NCI-H2107 treated with DMSO at 0.1 percent for 48 hours (cell line): ENCODE results near the gene GFER.

ENCODE experiments used
- DNase-seq: peaks from one replicate; lab custom pipeline; 2025; ENCODE audit not compliant: unreplicated experiment; lab: John Stamatoyannopoulos, UW

Gene GFER

DNA sequence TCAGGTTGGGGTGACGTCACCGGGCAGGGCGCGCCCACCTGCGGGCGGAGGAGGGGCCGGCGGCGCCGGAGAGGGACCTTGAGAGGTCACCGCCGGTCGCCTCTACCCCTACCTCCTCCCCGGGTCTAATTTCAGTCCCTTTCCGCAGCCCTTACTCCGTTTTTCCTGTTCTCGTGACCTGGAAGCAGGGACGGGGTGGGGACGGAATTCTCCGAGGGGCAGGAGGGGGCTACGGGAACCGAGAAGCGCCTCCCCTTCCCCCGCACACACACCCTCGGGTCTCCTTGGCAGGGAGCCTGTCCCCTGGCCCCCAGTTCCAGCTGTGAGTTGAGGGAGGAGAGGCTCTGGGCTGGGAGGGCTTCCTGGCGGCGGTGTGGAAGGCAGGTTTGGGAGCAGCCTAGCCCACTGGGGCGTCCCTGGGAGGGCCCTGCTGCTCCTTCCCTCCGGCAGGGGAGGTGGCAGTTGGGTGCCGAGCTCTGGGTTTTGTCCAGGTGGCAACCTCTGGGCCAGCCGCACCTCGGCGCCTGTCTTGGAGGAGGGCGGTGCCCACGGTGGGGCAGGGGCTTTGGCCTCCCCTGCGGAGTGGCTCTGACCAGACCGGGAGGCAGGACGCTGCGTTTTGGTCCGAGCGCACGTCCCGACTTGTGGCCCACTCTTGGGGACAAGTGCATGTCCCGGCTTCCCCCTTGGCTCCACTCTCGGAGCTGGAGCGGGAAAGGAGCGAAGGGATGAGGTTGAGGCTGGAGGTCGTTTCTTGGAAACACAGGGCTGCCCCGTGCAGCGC, 6.5 kb downstream of the GFER start:
- no peak for DNase-seq

DNA sequence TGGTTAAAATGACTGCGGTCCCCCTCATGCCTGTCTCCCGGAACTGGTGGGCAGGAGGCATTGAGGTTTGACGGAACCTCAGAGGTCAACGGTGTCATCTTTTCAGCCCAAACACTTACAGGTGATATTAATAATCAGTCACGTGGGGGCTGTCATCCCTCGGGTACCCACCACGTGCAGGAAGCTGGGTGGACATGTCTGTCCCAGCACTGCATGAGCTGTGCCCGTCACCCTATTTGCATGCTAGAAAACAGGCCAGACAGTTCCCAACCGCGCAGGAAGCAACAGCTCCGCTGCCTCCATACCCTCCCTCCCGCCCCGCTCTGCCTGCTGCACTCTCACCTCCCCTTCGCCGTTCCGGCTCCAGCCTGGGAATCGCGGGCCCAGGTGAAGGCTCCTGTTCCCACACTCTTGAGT, 7.2 kb downstream of the GFER start:
- DNase-seq, result no peak

DNA sequence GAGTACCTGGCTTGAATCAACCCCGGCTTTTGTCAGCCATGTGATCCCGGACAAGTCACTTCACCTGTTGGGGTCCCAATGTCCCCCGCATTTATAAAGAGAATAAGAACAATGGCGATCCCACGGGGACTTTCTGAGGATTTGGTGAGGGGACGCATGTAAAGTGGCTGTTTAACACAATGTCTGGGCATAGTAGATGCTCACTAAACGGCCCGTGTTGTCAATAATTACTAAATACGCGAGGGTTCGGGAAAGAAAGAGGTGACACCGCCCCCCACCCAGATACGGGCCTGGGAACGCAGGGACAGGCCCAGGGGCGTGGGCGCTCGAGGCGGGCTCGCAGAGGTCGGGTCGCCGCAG, 7.6 kb downstream of the GFER start:
- no peak for DNase-seq

GRCh38 chr16:1991948-1992703, 8.1 kb downstream of the GFER start:
- no peak for DNase-seq

- DNase-seq, result no peak
These were observed 8.8 kb downstream of the GFER start for GRCh38 chr16:1992704-1993317.

GRCh38 chr16:1993731-1994131, 9.7 kb downstream of the GFER start:
- DNase-seq, result no peak

- no peak for DNase-seq
These were observed 13.7 kb downstream of the GFER start for GRCh38 chr16:1997494-1998359.

DNA sequence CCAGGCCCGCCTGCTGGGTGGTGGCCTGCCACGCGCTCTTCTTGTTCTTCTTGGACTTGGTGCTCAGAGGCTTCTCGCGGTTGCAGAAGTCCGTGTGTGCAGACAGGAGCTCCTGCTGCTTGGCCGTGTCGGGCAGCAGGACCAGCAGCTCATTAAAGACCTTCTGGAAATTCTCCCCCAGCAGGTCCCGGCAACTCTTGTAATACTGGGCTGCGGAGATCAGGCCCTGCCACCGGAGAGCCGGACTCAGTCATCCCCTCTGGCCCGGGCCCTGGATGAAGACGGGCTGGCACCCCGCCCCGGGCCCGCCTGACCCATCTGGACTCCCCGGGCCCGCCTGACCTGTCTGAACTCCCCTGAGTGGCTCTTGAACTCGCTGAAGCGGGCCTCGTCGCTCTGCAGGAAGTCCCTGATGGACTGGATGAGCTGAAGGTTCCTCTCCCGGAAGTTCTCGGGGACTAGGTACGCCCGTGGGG, 14.4 kb downstream of the GFER start:
- no peak for DNase-seq

- no peak for DNase-seq
These were observed 15.1 kb downstream of the GFER start for GRCh38 chr16:1998852-1999801.

DNA sequence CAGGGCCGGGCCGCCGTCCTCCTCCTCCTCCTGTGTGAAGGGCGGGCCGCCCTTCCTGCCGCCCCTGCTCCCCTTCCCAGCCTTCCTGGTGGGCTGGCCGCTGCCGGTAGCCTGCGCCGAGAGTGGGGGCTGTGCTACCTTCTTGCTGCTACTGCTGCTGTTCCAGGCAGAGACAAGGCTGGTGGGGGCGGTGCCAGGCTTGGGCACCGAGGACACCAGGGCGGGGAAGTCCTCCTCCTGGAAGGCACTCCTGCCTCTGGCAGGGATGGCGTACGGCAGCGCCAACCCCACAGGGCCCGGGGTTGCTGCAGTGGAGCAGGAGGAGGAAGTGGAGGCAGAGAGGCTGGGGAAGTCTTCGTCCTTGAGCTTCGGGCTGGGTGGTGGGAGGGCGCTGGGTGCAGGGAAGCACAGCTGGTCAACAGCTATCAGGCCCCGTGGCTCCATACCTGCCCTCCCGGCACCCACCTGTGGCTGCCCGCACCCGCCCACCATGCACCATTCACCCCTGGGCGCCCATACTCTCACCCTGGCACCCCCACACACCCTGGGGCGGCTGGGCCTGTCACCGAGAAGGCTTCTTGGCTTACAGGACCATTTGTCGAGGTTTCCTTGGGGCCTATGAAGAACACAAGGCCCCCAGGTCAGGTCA, 16.0 kb downstream of the GFER start:
- no peak for DNase-seq

GRCh38 chr16:2001035-2001434, 17.0 kb downstream of the GFER start:
- DNase-seq, result no peak

DNA sequence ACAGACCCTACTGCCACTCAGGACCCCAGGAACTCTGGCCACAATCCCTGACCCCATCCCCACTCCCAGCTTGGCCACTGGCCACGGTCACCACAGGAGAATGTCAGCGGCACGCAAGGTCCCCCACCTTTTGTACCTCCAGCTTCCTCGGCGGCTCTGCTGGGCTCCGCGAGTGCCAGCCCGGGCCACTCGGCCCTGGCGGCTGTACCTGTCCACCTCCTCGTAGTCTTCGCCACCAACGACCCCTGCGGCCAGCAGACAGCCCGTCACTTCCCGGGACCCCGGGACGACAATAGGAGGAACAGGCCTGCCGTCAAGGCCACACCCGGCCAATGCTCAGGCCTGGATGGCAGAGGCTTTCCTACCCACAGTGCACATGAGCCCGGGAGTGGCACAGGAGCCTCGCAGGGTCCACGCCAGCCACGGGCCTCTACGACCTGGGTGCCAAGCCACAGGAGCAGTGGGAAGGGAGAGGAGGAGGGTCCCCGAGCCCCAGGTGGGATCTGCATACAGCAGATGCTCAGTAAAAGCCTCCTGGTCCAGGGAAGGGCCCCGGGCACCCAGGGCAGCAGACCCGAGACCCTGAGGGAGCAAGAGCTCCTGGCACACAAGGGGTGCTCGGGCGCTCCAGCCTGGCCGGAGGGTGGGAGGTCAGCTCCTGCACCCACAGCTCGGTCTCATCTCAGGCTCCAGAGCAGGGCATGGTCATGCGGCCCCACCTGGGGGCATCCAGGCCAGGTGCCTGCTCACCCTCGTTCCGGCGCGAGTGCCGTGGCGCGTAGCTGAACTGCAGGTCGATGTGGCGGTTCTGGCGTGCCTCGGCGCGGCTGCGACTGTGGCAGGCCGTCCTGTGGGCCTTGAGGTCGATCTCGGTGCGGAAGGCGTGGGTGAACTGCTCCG, 17.7 kb downstream of the GFER start:
- no peak for DNase-seq

- DNase-seq, result no peak
These were observed 18.6 kb downstream of the GFER start for GRCh38 chr16:2002406-2003230.

DNA sequence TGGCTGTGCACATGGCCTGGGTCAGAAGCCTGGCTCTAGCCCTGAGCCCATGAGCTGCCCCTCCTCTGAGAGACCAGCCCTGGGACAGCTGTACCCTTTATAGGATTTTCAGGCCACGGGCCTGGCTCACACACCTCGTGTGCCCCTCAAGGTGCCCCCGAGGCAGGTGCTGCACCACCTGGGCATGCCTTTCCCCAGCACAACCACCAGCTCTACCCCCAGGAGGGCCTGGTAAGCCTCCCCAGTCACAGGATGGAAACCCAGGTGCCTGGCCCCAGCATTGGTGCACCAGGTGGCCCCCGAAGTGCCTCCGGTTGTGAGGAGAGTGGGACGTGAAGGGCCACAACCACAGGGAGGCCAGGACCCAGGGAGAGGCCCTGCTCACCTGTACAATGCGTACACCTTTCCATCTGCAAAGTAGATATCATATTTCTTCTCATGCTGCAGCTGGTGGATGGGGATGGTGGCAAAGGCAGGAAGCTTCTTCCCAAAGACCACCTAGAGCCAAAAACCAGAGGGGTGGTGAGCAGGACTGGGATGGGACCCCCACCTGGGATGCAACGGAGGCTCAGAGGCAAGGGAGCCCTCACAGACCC, 19.3 kb downstream of the GFER start:
- no peak for DNase-seq

- peak; percentile 82 for DNase-seq
These were observed 20.0 kb downstream of the GFER start for GRCh38 chr16:2003827-2004641.

DNA sequence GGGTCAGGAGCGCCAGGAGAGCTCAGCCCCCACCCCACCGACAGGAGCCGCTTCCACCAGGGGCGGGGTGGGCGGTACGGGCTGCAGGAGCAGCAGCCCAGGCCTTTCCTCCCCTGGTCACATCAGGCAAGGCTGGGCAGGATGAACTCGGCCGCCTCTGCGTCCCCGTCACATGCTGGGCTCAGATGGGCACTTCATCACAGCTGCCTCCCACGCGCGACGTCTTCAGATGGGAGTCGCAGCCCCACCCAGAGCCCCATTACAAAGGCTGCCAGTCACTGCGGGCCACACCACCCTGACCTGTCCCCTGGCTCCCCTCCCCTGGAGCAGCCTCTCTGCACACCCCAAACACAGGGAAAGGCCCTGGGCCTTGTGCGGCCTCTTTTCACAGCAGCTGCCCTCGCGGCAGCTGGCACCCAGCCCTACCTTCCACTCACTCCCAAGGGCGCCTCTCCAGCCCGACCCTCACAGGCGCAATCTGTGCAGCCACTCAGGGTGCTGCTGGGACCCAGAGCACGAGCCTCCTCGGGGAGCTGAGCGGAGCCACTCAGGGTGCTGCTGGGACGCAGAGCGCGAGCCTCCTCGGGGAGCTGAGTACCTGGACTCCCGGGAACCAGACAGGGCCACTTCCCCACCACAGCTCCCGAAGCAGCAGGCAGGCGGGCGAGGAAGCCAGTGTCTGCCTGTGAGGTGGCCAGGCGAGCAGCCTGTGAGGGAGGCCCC, 21.0 kb downstream of the GFER start:
- DNase-seq, result no peak
